OCI-LY7 (cell line): ENCODE results near the gene KRT23. TPM values are rescaled to one million over a fixed set of nuclear protein-coding genes. Genes with fewer than 3 reads are reported as not detected.

Experiments used
- BruUV-seq: library from RNA; stranded (reverse); fragments of 400-500 nt; replicated peaks from 2 replicates; lab custom pipeline; 2021; lab: Mats Ljungman, UMichigan
- CTCF ChIA-PET: fragments of 300-600 bp; sonication (Branson Sonifier 250); formaldehyde crosslinking; loops from one replicate; lab custom pipeline; 2022; ENCODE audit warnings: antibody characterized with exemption; ENCODE audit not compliant: unreplicated experiment; lab: Charles Lee
- POLR2A ChIA-PET: fragments of 300-600 bp; sonication (Branson Sonifier 250); formaldehyde crosslinking; loops from one replicate; lab custom pipeline; 2022; ENCODE audit warnings: antibody characterized with exemption; lab: Charles Lee
- DNase-seq: peaks from one replicate; pipeline ENCODE4 v3.0.0-alpha.2; 2015; ENCODE audit warnings: low spot score
- H2AFZ ChIP-seq: fragments of 200-600 bp; sonication (generic), shearing (Covaris generic); 2 replicates; pipeline ENCODE4 v1.6.1; 2014; ENCODE audit warnings: mild to moderate bottlenecking, antibody characterized with exemption, low read length, moderate library complexity
- H3K27ac ChIP-seq: fragments of 200-600 bp; sonication (generic); 2 replicates; pipeline ENCODE4 v1.5.1; 2014; ENCODE audit warnings: mixed run types, low read depth, mild to moderate bottlenecking, moderate library complexity, low read length, inconsistent platforms; ENCODE audit not compliant: poor library complexity, severe bottlenecking
- H3K36me3 ChIP-seq: fragments of 200-600 bp; sonication (generic); 2 replicates; pipeline ENCODE4 v1.6.1; 2014; ENCODE audit warnings: mild to moderate bottlenecking, antibody characterized with exemption, low read length, moderate library complexity, mixed read lengths; ENCODE audit not compliant: insufficient read depth
- H3K4me1 ChIP-seq: fragments of 200-600 bp; sonication (generic); 2 replicates; pipeline ENCODE4 v1.5.1; 2014; ENCODE audit warnings: mild to moderate bottlenecking, low read length; ENCODE audit not compliant: insufficient read depth, poor library complexity, severe bottlenecking
- H3K4me2 ChIP-seq: fragments of 200-600 bp; sonication (generic); 2 replicates; pipeline ENCODE4 v1.6.1; 2014; ENCODE audit warnings: mild to moderate bottlenecking, low read length
- H3K4me3 ChIP-seq: fragments of 200-600 bp; sonication (generic); 2 replicates; pipeline ENCODE4 v1.5.1; 2014; ENCODE audit warnings: mild to moderate bottlenecking, low read depth, low read length; ENCODE audit not compliant: poor library complexity, severe bottlenecking
- H3K79me2 ChIP-seq: fragments of 200-600 bp; sonication (generic); 2 replicates; pipeline ENCODE4 v1.6.1; 2016; ENCODE audit warnings: low read depth, mild to moderate bottlenecking, low read length, moderate library complexity, mixed read lengths; ENCODE audit not compliant: insufficient read depth
- H3K9me2 ChIP-seq: fragments of 200-600 bp; sonication (generic); 2 replicates; pipeline ENCODE4 v1.6.1; 2016; ENCODE audit warnings: mild to moderate bottlenecking, low read length, mixed read lengths; ENCODE audit not compliant: insufficient read depth
- H3K9me3 ChIP-seq: fragments of 200-600 bp; sonication (generic); 2 replicates; pipeline ENCODE4 v1.6.1; 2014; ENCODE audit warnings: mild to moderate bottlenecking, mixed run types, low read length, mixed read lengths
- H4K20me1 ChIP-seq: fragments of 200-600 bp; sonication (generic); 2 replicates; pipeline ENCODE4 v1.6.1; 2014; ENCODE audit warnings: mild to moderate bottlenecking, antibody characterized with exemption, low read length, moderate library complexity, mixed read lengths; ENCODE audit not compliant: insufficient read depth
- CTCF ChIP-seq: fragments of 200-600 bp; sonication (generic); conservative IDR thresholded peaks from 2 replicates; pipeline ENCODE4 v1.5.1; 2014; ENCODE audit warnings: mild to moderate bottlenecking, antibody characterized with exemption, low read length, moderate library complexity, mixed read lengths
- EZH2phosphoT487 ChIP-seq: fragments of 200-600 bp; sonication (generic); IDR thresholded peaks from 2 replicates; pipeline ENCODE4 v1.6.1; 2018; ENCODE audit warnings: low read depth, borderline replicate concordance, mild to moderate bottlenecking, mixed run types, antibody characterized with exemption, low read length, moderate library complexity, mixed read lengths
- intact Hi-C: fragments of 100-400 bp; cut with micrococcal nuclease; formaldehyde crosslinking; loops from one replicate; pipeline ENCODE4 v1.10.0; 2022; ENCODE audit not compliant: unreplicated experiment
- total RNA-seq, 2 experiments: library from RNA; depleted of rRNA in 1 of 2; stranded (reverse); fragments of >200 nt in 1 of 2; shearing (Covaris generic) in 1 of 2; gene quantifications; 2 replicates each; pipeline ENCODE4 v1.2.3, GENCODE V29; 2014 to 2022

KRT23 gene
- total RNA-seq, 2 experiments from 2014 or later, result not detected

GRCh38 chr17:40896916-40897455 lies 40.5 kb downstream of the KRT23 start:
- TF ChIP-seq EZH2phosphoT487 (no peak), CTCF (no peak)
- ChIA-PET CTCF (no interaction called here), POLR2A (no interaction called here)
- Histone ChIP-seq H3K36me3 (no peaks in the 10 kb centered on the region), H3K9me2 (no peaks in the 10 kb centered on the region), H3K79me2 (no peaks in the 10 kb centered on the region), H4K20me1 (no peaks in the 10 kb centered on the region), H3K4me1 (no peaks in the 10 kb centered on the region), H3K4me3 (no peak overlapping the region), H3K9me3 (no peaks in the 10 kb centered on the region), H2AFZ (no peak overlapping the region), H3K4me2 (no peak overlapping the region), H3K27ac (no peak overlapping the region)
- BruUV-seq, result no TSS peak
- intact Hi-C loops, result no loop called here
- DNase-seq, result no peak

- no peak overlapping the region for H3K27ac ChIP-seq
- H4K20me1 ChIP-seq, result no peaks in the 10 kb centered on the region
- H3K4me3 ChIP-seq, result no peak overlapping the region
- ChIA-PET POLR2A (no interaction called here), CTCF (no interaction called here)
- H3K9me3 ChIP-seq, result no peaks in the 10 kb centered on the region
- H2AFZ ChIP-seq, result no peak overlapping the region
- H3K9me2 ChIP-seq, result no peaks in the 10 kb centered on the region
- H3K36me3 ChIP-seq, result no peaks in the 10 kb centered on the region
- H3K79me2 ChIP-seq, result no peaks in the 10 kb centered on the region
- no peaks in the 10 kb centered on the region for H3K4me1 ChIP-seq
- intact Hi-C loops, result no loop called here
- BruUV-seq, result no TSS peak
- DNase-seq, result no peak
- TF ChIP-seq EZH2phosphoT487 (no peak), CTCF (no peak)
- no peak overlapping the region for H3K4me2 ChIP-seq
These were observed 42.2 kb downstream of the KRT23 start for GRCh38 chr17:40895106-40895730.

- H2AFZ ChIP-seq, result no peak overlapping the region
- H3K36me3 ChIP-seq, result no peaks in the 10 kb centered on the region
- H3K27ac ChIP-seq, result no peak overlapping the region
- no peaks in the 10 kb centered on the region for H3K79me2 ChIP-seq
- no TSS peak for BruUV-seq
- no peak for DNase-seq
- no peaks in the 10 kb centered on the region for H4K20me1 ChIP-seq
- CTCF ChIA-PET, result no interaction called here
- no peak overlapping the region for H3K4me2 ChIP-seq
- POLR2A ChIA-PET, result no interaction called here
- no peaks in the 10 kb centered on the region for H3K9me2 ChIP-seq
- TF ChIP-seq CTCF (no peak), EZH2phosphoT487 (no peak)
- H3K9me3 ChIP-seq, result no peaks in the 10 kb centered on the region
- intact Hi-C loops, result no loop called here
- H3K4me1 ChIP-seq, result no peaks in the 10 kb centered on the region
- no peak overlapping the region for H3K4me3 ChIP-seq
These were observed 49.2 kb downstream of the KRT23 start for GRCh38 chr17:40888196-40888720.
